A204.1 (cell line): ENCODE data around the gene LGR6.
"Not testable (repeated sequence)": the region's sequence is repeated elsewhere in the genome, so short reads cannot be mapped to it uniquely, and the experiment has no call there.

Experiments
- FAIRE-seq: peaks from 2 replicates; lab custom pipeline; 2012; peaks lifted over from hg19 to GRCh38; lab: Jason Lieb, UNC

The LGR6 gene

GRCh38 chr1:202242080-202242419 is 48.5 kb downstream of the LGR6 start:
- no peak for FAIRE-seq

- no peak for FAIRE-seq
Observed at GRCh38 chr1:202243006-202243405, 49.4 kb downstream of the LGR6 start.

- no peak for FAIRE-seq
Observed at GRCh38 chr1:202244841-202245261, 51.3 kb downstream of the LGR6 start.

GRCh38 chr1:202245391-202245790 is 51.8 kb downstream of the LGR6 start:
- FAIRE-seq, result no peak

DNA sequence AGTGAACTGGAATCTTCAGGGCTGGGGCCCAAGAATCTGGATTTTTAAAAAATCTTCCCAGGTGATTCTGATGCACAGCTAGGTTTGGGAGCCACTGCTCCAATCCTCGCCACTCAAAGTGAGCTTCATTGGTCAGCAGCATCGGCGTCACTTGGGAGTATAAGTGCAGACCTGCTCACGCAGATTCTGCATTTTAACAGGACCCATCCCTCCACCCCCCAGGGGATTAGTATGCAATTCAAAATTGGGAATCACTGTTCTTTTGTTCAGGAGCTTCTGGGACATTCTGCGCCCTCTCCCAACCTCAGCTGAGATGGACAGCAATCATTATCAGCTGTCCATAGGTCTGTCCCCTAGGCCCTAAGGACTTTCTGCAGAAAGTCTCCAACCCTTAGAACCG is 53.5 kb downstream of the LGR6 start:
- no peak for FAIRE-seq

DNA sequence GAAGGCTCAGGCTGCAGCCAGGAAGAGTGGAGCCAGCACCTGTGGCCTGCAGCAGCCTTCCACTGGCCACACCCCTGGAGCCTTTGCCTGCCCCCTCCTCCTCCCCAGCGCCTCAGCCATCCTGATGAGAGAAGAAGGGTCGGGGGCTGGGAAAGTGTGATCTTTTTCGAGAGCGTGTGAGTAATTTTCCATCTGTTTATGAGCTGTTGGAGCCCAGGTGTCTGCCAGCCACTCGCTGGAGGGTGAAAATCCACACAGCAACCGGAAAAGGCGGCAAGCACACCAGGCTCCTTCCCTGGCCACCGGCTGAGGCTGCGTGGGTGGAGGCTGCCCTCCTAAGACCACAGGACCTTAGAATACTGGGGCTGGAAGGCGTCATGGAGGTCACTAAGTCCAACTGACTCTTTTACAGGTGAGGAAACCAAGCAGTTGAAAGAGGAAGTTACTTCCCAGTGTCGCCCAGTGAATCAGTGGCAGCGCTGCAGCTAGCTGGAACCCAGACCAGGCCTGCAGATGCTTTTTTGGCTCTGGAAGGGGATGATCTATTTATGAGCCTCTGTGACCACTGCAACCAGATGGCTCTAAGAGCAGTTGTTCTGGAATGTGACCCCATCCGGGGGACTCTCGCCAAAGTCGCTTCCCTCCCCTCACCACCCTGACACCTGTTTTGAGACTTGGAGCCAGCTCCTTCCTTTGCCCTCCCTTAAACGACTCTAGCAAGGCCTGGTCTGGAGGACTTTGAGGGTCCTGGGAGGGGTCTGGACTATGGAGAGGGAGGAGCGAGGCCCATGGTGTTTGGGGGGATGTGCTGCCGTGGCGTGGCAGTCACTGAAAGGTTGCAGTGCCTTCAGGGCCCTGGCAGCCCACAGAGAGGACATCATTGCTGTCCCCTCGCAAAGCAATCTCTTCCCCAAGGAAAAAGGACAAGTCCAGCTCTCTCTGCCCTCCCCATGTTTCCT is 54.5 kb downstream of the LGR6 start:
- FAIRE-seq, result no peak

DNA sequence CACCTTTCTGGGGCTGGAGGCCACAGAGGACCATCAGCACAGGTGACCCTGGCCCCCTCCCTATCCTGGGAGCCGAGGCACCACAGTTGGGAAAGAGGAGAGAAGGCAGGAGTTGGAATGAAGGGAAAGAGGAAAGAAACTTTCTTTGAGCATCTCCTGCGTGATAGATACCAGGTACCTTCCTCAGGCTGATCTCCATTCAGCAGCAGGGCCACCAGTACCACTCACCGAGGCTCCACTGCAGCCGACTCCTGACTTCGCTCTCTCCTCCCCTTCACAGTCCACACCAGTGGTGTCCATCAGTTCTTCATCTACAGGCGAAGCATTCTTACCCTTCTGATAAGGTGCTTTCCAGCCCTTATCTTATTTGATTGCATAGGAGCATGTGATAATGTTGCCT is 55.3 kb downstream of the LGR6 start:
- no peak for FAIRE-seq

- FAIRE-seq, result no peak
Observed at GRCh38 chr1:202249436-202249835, 55.8 kb downstream of the LGR6 start.

DNA sequence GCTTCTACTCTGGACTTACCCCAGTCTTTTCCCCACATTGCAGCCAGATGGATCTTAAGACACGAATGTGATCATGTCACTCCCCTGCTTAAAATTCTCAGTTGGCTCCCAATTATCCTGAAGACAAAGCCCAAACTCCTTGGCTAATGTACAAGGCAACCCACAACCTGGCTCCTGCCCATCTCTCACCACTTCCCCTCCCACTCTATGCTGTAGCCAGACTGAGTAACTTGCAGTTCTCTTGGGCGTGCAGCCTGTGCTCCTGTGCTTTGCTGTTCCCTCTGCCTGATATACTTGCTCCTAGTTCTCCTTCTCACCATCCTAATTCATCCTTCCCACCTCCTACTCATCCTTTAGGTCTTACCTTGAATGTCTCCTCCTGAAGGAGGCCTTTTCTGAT is 56.2 kb downstream of the LGR6 start:
- no peak for FAIRE-seq

- FAIRE-seq, result no peak
Observed at GRCh38 chr1:202250982-202251381, 57.4 kb downstream of the LGR6 start.

GRCh38 chr1:202251424-202252256 is 58.0 kb downstream of the LGR6 start:
- FAIRE-seq, result no peak

- FAIRE-seq, result no peak
Observed at GRCh38 chr1:202252271-202252670, 58.7 kb downstream of the LGR6 start.

DNA sequence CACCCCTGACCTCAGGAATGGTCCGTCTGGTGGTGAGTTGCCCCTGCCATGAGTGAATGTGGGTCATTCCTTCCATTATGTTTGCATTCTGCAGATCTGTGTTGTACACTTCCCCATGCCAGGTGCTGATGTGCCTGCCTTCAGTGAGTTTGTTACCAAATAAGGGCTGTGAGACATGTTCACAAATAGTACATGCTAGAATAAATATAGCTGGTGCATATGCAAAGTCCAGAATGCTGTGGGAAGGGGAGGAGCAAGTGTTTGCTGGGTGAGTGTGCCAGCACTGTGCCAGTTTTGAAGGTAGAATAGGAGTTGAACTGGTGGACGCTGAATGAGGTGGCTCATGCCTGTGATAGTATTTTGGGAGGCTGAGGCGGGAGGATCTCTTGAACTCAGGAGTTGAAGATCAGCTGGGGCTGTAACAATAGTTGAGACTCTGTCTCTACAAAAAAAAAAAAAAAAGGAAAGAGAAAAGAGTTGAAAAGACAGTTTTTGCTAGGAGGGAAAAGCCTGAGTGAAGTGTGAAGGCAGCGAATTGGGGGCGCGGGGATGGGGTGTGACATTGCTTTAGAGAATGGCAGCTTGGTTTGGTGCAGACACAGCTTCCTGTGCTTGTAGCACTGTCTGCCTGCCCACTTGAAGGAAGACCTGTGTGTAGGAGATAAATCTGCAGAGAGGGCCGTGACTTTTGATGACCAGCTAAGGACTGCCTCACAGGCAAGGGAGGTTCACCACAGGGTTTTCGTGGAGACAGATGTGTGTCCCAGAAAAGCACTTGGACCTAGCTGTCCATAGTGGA is 61.1 kb downstream of the LGR6 start:
- no peak for FAIRE-seq

DNA sequence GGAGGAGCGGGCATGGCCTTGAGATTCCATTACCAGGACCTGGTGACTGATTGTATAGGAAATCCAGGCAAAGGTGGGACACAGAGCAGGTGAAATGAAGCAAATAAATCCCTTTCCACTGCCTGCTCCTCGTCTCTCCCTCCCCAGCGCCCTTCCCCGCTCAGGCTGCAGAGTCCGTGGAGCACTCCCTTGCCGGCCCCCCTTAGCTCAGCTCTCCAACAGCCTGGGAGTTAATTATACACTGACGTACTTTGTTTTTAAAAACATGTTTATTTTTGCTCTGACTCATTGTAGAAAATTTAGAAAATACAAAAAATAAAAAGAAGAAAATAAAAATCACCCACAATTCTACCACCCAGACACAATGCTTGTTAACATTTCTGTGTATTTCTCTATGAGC is 61.7 kb downstream of the LGR6 start:
- no peak for FAIRE-seq

DNA sequence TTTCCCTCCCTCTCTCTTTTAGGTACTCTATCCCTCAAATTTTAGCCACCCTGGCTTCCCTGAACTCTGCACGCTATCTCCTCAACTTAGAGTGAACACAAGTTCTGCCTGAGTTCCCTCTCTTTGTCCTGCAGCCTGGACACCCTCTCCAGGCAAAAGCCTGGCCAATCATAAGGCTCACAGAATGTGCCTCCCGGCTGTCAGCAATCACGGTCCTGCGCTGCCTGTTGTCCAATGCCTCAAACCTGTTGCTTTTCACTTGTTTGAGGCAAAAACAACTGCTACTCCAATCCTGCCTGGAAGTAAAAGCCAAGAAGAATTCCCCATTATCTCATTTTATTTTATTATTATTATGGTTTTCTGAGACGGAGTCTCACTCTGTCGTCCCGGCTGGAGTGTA is 66.1 kb downstream of the LGR6 start:
- no peak for FAIRE-seq

- not testable (repeated sequence) for FAIRE-seq
Observed at GRCh38 chr1:202261209-202261958, 67.8 kb downstream of the LGR6 start.

DNA sequence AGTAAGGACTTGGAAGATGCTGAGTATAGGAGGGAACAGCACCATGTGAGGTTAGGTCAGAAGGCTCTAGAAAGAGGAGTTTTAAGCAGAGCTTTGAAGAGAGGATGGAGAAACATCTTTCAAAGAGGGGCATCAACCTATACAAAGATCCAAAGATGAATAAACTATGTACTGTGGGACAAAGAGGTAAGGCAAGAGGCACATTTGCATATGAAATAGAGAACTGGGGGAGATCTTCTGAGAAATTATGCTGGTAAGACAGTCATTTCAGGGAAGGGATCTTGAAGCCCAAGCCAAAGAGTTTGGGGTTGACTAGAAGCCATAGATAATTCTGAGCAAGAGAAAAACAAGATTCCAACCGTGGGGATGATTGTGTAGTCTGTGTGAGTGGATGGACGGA is 70.0 kb downstream of the LGR6 start:
- FAIRE-seq, result no peak

DNA sequence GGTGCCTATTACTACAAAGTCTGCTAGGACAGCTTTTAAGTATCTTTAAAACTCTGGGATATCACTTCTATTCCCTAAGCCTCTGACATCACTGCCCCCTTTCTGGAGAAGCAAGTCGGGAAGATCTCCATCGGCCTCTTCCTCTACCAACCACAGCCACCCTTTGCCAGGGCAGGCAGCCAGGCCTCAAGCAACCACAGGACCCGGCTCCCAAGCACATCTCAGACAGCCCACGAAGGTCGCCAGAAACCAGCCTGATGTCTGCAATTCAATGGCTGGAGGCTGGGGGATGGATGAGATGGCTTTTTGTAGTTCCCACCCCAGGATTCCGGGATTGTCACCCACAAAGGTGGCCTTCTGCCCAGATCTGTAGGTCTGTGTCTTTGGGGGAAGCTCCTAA is 70.7 kb downstream of the LGR6 start:
- no peak for FAIRE-seq

DNA sequence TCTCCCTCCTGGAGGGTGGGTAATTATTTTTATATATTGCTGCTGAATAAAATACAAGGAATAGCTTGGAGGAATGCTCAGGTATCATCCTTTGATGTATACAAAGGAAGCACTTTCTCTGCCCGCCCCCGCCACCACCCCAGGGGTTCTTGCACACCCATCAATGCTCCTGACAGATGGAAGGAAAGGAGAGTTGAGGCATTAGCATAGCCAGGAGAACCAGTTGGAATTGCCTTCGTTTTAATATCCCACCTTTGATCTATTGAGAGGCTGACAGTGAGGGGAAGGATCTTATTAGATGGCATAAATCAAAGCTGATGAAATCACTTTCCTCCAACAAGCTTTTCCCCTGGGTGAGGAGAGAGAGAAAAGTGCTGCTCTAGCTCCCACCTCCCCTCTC is 71.1 kb downstream of the LGR6 start:
- no peak for FAIRE-seq

DNA sequence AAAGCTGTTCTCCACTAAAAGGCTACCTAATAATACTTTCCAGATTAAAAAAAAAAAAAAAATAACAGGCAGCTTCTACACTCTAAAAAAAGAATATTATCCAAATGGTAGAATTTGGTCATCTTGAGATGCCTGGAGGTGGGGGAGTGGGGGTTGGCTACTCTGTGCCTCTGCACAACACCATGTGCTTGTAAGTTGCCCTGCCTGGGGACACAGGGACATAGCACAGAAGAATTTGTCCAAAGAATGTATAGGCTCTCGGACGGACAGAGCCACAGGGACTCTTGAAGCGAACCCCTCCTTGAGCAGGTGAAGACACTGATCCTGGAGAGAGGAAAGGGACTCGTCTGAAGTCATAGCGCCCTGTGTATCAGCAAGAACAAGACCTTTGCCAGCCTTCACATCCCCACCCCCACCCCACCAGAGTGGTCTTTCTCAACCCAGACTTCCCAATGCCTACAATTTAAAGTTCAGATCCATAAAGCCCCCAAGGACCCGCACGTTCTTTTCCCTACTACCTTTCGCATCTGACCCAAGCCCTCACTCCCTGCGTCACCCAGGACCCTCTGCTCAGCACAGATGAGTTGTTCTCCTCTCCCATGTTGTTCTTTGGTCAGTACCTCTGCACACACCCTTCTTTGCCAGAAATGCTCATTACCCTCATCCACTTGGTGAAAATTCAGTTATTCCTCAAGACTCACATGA is 72.6 kb downstream of the LGR6 start:
- FAIRE-seq, result no peak

DNA sequence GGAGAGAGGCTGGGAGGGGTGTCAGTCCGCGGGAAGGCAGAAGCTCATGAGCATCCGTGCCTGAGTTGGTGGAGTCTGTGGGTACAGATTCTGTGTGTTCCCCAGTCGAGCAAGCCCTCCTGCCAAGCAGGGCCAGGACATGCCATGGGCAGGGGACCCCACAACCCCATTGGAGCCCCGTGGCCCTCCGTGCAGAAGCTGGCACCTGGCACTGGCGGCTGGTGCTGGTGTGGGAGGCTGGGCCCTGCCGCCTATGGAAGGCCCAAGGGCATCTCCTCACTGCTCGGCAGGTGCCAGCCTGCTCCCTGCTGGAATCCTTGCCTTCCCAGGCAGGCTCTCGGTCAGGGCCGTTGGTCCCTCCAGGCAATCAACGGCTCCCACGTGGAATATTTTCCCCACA is 74.4 kb downstream of the LGR6 start:
- FAIRE-seq, result no peak
